ENCODE measurements around the gene LRTM2. TPM values are rescaled to one million over a fixed set of nuclear protein-coding genes. Genes with fewer than 3 reads are reported as not detected.
A peak's percentile ranks its signal among the peaks of the same experiment; 100 is the strongest.

The LRTM2 gene
- total and polyA plus RNA-seq, 9 of the 15 experiments (the other 6 are each of a cell fraction or from before 2014, with no cell fraction given): 0.09 TPM; not detected in 8

DNA sequence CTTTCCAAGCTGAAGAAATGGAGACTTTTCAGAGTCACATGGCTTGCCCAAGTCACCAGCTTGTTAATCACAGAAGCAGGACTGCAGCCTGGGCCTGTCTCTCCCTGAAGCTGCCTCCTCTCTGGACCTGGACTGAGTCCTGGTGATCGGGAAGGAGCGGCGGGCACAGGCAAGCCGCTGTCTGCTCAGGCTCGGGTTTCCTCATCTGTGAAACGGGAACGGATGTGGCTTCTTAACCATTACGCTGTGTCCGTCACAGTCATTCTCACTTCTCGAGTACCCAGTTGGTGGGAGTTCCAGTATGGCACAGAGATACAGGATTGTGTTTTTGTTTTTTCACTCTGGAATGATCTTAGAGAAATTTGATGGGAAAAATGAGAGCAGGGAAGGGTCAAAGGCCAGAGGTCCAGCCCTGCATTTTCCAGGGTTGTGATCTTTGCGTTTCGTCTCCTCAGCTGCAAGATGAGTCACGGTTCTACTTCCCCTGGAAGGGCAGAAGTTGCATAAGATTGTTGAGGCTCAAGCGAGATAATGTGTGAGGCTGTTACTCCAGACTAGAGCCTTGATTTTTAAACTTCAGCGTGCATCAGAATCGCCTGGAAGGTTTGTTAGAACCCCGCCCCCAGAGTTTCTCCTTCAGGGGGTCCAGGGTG, 7.6 kb upstream of the LRTM2 start (continued):
- TF ChIP-seq RBBP5 (IDR thresholded peaks at IDR 0.05; ENCODE audit: borderline replicate concordance, insufficient read depth, low read length, poor library complexity, severe bottlenecking) (no peak), TEAD4 (IDR thresholded peaks at IDR 0.05; ENCODE audit: low read length) (peak; percentile 52; the same call in 1 of the 2 replicates), TEAD4 (CRISPR knock-in tag; IDR thresholded peaks at IDR 0.05; ENCODE audit: borderline replicate concordance) (no peak), RBM25 (IDR thresholded peaks at IDR 0.05; ENCODE audit: low read depth, low read length, severe bottlenecking) (no peak), ZNF184 (CRISPR knock-in tag; IDR thresholded peaks at IDR 0.05) (no peak), ILF3 (IDR thresholded peaks at IDR 0.05; ENCODE audit: borderline replicate concordance) (no peak), ZNF311 (CRISPR knock-in tag; IDR thresholded peaks at IDR 0.05) (no peak), TBL1XR1 (IDR thresholded peaks at IDR 0.05; ENCODE audit: low read length in 2 of 2) (peak in 1 of 2 experiments; percentile 37; a peak in 1 of 4 replicates), TCF3 (CRISPR knock-in tag; IDR thresholded peaks at IDR 0.05) (peak; percentile 59), ZNF175 (CRISPR knock-in tag; IDR thresholded peaks at IDR 0.05; ENCODE audit: low read depth) (peak; percentile 71), HDAC2 (IDR thresholded peaks at IDR 0.05) (0 out of 2 replicates have a peak, but pooled peaks have one; percentile 41), ZNF780A (CRISPR knock-in tag; IDR thresholded peaks at IDR 0.05) (no peak), RB1 (IDR thresholded peaks at IDR 0.05; ENCODE audit: low read depth) (no peak), HCFC1 (IDR thresholded peaks at IDR 0.05; ENCODE audit: low read depth, low read length) (no peak)
- TF ChIP-seq, protein P1, sequence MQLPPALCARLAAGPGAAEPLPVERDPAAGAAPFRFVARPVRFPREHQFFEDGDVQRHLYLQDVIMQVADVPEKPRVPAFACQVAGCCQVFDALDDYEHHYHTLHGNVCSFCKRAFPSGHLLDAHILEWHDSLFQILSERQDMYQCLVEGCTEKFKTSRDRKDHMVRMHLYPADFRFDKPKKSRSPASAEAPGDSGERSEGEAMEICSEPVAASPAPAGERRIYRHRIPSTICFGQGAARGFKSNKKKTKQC (CRISPR knock-in tag; IDR thresholded peaks at IDR 0.05): no peak
- TF ChIP-seq, protein P2, sequence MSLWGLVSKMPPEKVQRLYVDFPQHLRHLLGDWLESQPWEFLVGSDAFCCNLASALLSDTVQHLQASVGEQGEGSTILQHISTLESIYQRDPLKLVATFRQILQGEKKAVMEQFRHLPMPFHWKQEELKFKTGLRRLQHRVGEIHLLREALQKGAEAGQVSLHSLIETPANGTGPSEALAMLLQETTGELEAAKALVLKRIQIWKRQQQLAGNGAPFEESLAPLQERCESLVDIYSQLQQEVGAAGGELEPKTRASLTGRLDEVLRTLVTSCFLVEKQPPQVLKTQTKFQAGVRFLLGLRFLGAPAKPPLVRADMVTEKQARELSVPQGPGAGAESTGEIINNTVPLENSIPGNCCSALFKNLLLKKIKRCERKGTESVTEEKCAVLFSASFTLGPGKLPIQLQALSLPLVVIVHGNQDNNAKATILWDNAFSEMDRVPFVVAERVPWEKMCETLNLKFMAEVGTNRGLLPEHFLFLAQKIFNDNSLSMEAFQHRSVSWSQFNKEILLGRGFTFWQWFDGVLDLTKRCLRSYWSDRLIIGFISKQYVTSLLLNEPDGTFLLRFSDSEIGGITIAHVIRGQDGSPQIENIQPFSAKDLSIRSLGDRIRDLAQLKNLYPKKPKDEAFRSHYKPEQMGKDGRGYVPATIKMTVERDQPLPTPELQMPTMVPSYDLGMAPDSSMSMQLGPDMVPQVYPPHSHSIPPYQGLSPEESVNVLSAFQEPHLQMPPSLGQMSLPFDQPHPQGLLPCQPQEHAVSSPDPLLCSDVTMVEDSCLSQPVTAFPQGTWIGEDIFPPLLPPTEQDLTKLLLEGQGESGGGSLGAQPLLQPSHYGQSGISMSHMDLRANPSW (CRISPR knock-in tag; IDR thresholded peaks at IDR 0.05): no peak
- TF ChIP-seq, protein P3, sequence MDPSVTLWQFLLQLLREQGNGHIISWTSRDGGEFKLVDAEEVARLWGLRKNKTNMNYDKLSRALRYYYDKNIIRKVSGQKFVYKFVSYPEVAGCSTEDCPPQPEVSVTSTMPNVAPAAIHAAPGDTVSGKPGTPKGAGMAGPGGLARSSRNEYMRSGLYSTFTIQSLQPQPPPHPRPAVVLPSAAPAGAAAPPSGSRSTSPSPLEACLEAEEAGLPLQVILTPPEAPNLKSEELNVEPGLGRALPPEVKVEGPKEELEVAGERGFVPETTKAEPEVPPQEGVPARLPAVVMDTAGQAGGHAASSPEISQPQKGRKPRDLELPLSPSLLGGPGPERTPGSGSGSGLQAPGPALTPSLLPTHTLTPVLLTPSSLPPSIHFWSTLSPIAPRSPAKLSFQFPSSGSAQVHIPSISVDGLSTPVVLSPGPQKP (CRISPR knock-in tag; IDR thresholded peaks at IDR 0.05): no peak
- TF ChIP-seq, protein P4, sequence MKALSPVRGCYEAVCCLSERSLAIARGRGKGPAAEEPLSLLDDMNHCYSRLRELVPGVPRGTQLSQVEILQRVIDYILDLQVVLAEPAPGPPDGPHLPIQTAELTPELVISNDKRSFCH (CRISPR knock-in tag; IDR thresholded peaks at IDR 0.05): no peak
- TF ChIP-seq, protein P4 (tag; IDR thresholded peaks at IDR 0.05): 0 out of 2 replicates have a peak, but pooled peaks have one; percentile 38

Measured in K562 (cell line).